Esophagus muscularis mucosa (tissue), 4 donors: ENCODE measurements around the gene DDIT3. TPM values are rescaled to one million over a fixed set of nuclear protein-coding genes. Genes with fewer than 3 reads are reported as not detected.

Experiments used
- DNase-seq: peaks from one replicate; pipeline ENCODE4 v3.0.0-alpha.2; 2017; ENCODE audit errors: extremely low spot score
- H3K27ac ChIP-seq, 4 donors: fragments of 200-600 bp; sonication (generic); replicated peaks in 1 of 4; 1 replicate in 3 of 4; 2 replicates in 1 of 4; pipeline ENCODE4 v1.5.1; 2016 to 2019; ENCODE audit warnings: mild to moderate bottlenecking in 1 of 4
- H3K27me3 ChIP-seq, 4 donors: fragments of 200-600 bp; sonication (generic); one replicate each; pipeline versions ENCODE4 v1.5.1 to v1.6.0; 2016 to 2019
- H3K36me3 ChIP-seq, 4 donors: fragments of 200-600 bp; sonication (generic); one replicate each; pipeline ENCODE4 v1.5.1; 2016 to 2019
- H3K4me1 ChIP-seq, 4 donors: fragments of 200-600 bp; sonication (generic); one replicate each; pipeline ENCODE4 v1.5.1; 2016 to 2019
- H3K4me3 ChIP-seq, 4 donors: fragments of 200-600 bp; sonication (generic); 1 replicate in 2 of 4; 2 replicates in 2 of 4; pipeline ENCODE4 v1.5.1; 2016 to 2019; ENCODE audit warnings: mild to moderate bottlenecking in 4 of 4, moderate library complexity in 1 of 4
- H3K9me3 ChIP-seq, 4 donors: fragments of 200-600 bp; sonication (generic); 1 replicate in 3 of 4; 2 replicates in 1 of 4; pipeline ENCODE4 v1.5.1; 2016 to 2019
- EP300 ChIP-seq: sonication (generic); formaldehyde crosslinking; IDR thresholded peaks from one replicate; pipeline ENCODE4 v1.6.1; 2017; ENCODE audit warnings: antibody characterized with exemption
- POLR2A ChIP-seq: fragments of 450-650 bp; IDR thresholded peaks from one replicate; pipeline ENCODE4 v1.6.1; 2017; ENCODE audit warnings: antibody characterized with exemption, moderate library complexity, mild to moderate bottlenecking, low read depth
- POLR2AphosphoS5 ChIP-seq, 2 donors: sonication (generic); formaldehyde crosslinking; IDR thresholded peaks; one replicate each; pipeline ENCODE4 v1.6.1; 2017; ENCODE audit warnings: antibody characterized with exemption in 2 of 2
- WGBS: methylation state at CpG from one replicate; pipeline ENCODE4 v1.1.5; 2018; 5-methylcytosine and 5-hydroxymethylcytosine counted together
- intact Hi-C: fragments of 100-400 bp; cut with DNase I; formaldehyde crosslinking; loops from one replicate; pipeline ENCODE4 v1.15.1; 2023
- total RNA-seq, 4 donors: library from RNA; depleted of rRNA; stranded (reverse); fragments of >200 nt; gene quantifications; one replicate each; pipeline versions ENCODE4 v1.1.0 to v1.2.1, GENCODE V29; 2016
- TF ChIP-seq, protein P1 (sequence below), 3 experiments: fragments of 200-600 bp in 2 of 3; fragments of 450-650 bp in 1 of 3; sonication (generic) in 2 of 3; IDR thresholded peaks; one replicate each; pipeline ENCODE4 v1.5.1; 2017 to 2019; ENCODE audit warnings: antibody characterized with exemption in 3 of 3, mild to moderate bottlenecking in 2 of 3, moderate library complexity in 1 of 3

DDIT3 gene
- total RNA-seq, 4 donors from 2014 or later: 14.4 to 43.9 (median 24.4) TPM

DNA sequence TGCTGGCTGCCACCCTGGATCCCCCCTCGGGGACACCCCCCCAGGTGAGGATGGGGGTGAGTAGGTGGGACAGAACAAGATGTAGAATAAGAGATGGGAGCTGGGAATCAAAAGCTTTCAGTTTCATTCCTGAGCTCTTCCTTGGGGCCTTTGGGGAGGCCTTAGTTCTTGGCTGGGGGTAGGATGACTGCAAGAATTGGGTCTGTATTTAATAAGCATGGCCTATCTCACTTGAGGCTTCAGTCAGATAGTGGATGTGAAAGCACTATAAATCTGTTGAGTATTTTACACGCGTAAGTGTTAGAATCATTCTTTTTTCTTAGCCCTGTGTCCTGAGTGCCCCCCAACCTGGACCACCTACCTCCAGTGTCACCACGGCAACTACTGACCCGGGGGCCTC is 6.9 kb upstream of the DDIT3 start:
- Histone ChIP-seq H3K9me3 (no peaks in the 10 kb centered on the region), H3K27me3 (no peaks in the 10 kb centered on the region), H3K4me3 (no peak overlapping the region), H3K36me3 (peaks cover 58 to 83% (median 81%) of the 10 kb centered on the region in 4 donors), H3K4me1 (peaks cover 18 to 49% (median 35%) of the 10 kb centered on the region in 4 donors), H3K27ac (peak overlapping the region in 2 of 4 donors; percentile 28 to 42)
- 72% methylated on average over 5 of the region's 5 CpGs for WGBS
- DNase-seq: no peak
- no peak for TF ChIP-seq POLR2A
- TF ChIP-seq EP300: no peak
- TF ChIP-seq POLR2AphosphoS5 (IDR thresholded peaks at IDR 0.05): no peak
- TF ChIP-seq, protein P1, sequence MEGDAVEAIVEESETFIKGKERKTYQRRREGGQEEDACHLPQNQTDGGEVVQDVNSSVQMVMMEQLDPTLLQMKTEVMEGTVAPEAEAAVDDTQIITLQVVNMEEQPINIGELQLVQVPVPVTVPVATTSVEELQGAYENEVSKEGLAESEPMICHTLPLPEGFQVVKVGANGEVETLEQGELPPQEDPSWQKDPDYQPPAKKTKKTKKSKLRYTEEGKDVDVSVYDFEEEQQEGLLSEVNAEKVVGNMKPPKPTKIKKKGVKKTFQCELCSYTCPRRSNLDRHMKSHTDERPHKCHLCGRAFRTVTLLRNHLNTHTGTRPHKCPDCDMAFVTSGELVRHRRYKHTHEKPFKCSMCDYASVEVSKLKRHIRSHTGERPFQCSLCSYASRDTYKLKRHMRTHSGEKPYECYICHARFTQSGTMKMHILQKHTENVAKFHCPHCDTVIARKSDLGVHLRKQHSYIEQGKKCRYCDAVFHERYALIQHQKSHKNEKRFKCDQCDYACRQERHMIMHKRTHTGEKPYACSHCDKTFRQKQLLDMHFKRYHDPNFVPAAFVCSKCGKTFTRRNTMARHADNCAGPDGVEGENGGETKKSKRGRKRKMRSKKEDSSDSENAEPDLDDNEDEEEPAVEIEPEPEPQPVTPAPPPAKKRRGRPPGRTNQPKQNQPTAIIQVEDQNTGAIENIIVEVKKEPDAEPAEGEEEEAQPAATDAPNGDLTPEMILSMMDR (IDR thresholded peaks at IDR 0.05): no peak
- intact Hi-C loops: no loop called here

DNA sequence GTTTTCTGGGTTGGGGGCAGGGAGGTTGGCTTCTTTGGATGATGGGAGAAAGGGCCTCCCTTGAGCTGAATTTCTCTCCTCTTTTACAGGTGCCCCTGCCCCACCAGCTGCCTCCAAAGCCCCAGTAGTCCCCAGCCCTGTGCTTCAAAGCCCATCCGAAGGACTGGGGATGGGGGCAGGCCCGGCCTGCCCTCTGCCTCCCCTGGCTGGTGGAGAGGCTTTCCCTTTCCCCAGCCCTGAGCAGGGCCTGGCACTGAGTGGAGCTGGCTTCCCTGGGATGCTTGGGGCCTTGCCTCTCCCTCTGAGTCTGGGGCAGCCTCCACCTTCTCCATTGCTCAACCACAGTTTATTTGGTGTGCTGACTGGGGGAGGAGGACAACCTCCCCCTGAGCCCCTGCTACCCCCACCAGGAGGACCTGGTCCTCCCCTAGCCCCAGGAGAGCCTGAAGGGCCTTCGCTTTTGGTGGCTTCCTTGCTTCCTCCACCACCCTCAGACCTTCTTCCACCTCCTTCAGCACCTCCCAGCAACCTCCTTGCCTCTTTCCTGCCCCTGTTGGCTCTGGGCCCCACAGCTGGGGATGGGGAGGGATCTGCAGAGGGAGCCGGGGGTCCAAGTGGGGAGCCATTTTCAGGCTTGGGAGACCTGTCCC is 6.3 kb upstream of the DDIT3 start:
- WGBS: 68% methylated on average over 2 of the region's 4 CpGs

DNA sequence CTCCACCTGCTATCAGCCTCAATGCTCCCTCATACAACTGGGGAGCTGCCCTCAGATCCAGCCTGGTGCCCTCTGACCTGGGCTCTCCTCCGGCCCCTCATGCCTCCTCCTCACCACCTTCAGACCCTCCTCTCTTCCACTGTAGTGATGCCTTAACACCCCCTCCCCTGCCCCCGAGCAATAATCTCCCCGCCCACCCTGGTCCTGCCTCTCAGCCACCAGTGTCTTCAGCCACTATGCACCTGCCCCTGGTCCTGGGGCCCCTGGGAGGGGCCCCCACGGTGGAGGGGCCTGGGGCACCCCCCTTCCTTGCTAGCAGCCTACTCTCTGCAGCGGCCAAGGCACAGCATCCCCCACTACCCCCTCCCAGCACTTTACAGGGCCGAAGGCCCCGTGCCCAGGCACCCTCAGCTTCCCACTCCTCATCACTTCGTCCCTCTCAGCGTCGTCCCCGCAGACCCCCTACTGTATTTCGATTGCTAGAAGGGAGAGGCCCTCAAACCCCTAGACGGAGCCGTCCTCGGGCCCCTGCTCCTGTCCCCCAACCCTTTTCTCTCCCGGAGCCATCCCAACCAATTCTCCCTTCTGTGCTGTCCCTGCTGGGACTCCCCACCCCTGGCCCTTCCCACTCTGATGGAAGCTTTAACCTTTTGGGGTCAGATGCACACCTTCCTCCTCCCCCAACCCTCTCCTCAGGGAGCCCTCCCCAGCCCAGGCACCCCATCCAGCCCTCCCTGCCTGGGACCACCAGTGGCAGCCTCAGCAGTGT is 5.5 kb upstream of the DDIT3 start:
- no peak for DNase-seq
- peaks cover 44 to 69% (median 67%) of the 10 kb centered on the region in 4 donors for H3K36me3 ChIP-seq
- 77% methylated on average over 16 of the region's 16 CpGs for WGBS
- H3K9me3 ChIP-seq: no peaks in the 10 kb centered on the region
- TF ChIP-seq POLR2A (no peak), POLR2AphosphoS5 (IDR thresholded peaks at IDR 0.05) (no peak)
- no peak overlapping the region for H3K4me3 ChIP-seq
- H3K27me3 ChIP-seq: no peaks in the 10 kb centered on the region
- intact Hi-C loops: no loop called here
- peaks cover 28 to 63% (median 49%) of the 10 kb centered on the region in 4 donors for H3K4me1 ChIP-seq
- peak overlapping the region in 2 of 4 donors; percentile 42 to 95 for H3K27ac ChIP-seq

More for the DNA sequence above, 6.3 kb upstream of the DDIT3 start:
- no peaks in the 10 kb centered on the region for H3K27me3 ChIP-seq
- H3K27ac ChIP-seq: peak overlapping the region in 2 of 4 donors; percentile 28 to 42
- no peak overlapping the region for H3K4me3 ChIP-seq
- intact Hi-C loops: no loop called here
- peaks cover 20 to 55% (median 41%) of the 10 kb centered on the region in 4 donors for H3K4me1 ChIP-seq
- no peaks in the 10 kb centered on the region for H3K9me3 ChIP-seq
- TF ChIP-seq POLR2AphosphoS5 (IDR thresholded peaks at IDR 0.05): no peak
- no peak for TF ChIP-seq POLR2A
- TF ChIP-seq EP300: no peak
- TF ChIP-seq, protein P1 (IDR thresholded peaks at IDR 0.05): no peak
- H3K36me3 ChIP-seq: peaks cover 52 to 77% (median 75%) of the 10 kb centered on the region in 4 donors
- no peak for DNase-seq

DNA sequence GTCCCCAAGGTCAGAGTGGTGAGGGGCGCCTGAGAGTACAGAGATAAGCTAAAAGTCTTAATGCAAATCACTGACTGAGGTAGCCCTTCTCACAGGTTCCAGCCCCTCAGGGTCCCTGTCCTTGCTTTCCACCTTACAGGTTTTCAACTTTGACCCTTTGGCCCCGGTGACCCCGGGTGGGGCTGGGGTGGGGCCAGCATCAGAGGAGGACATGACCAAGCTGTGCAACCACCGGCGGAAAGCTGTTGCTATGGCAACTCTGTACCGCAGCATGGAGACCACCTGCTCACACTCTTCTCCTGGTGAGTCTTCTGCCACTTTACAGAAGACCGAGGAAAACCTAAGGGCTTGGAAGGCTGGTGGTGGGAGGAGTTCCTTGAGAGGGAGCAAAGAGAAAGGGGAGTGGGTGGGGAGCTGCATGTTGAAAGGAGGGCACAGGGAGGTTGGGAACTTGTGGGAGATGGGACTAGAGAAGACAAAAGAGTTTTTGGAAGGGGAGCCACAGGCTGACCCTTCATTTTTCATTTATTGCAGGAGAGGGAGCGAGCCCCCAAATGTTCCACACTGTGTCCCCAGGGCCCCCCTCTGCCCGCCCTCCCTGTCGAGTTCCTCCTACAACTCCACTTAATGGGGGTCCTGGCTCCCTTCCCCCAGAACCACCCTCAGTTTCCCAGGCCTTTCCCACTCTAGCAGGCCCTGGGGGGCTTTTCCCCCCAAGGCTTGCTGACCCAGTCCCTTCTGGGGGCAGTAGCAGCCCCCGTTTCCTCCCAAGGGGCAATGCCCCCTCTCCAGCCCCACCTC is 4.7 kb upstream of the DDIT3 start:
- TF ChIP-seq EP300: no peak
- no peak for TF ChIP-seq POLR2A
- TF ChIP-seq, protein P1 (IDR thresholded peaks at IDR 0.05): no peak
- no peak for TF ChIP-seq POLR2AphosphoS5 (IDR thresholded peaks at IDR 0.05)
- no peaks in the 10 kb centered on the region for H3K27me3 ChIP-seq
- H3K4me3 ChIP-seq: peak overlapping the region in 1 of 4 donors; percentile 81
- no peak for DNase-seq
- peaks cover 28 to 62% (median 50%) of the 10 kb centered on the region in 4 donors for H3K4me1 ChIP-seq
- no peaks in the 10 kb centered on the region for H3K9me3 ChIP-seq
- intact Hi-C loops: no loop called here
- 60% methylated on average over 9 of the region's 11 CpGs for WGBS
- peaks cover 37 to 61% (median 59%) of the 10 kb centered on the region in 4 donors for H3K36me3 ChIP-seq
- H3K27ac ChIP-seq: peak overlapping the region; percentile 95 to 99 (median 98)
